IMR-90 (cell line): ENCODE data around the gene SMC4. TPM values are rescaled to one million over a fixed set of nuclear protein-coding genes. Genes with fewer than 3 reads are reported as not detected.

Experiments used
- ATAC-seq: fragments of 200-7000 bp; cut with Tn5 transposase; 2 replicates; pipeline ENCODE4 v1.9.1; 2020; ENCODE audit warnings: low read depth, mild to moderate bottlenecking, moderate library complexity
- BruUV-seq: library from RNA; stranded (reverse); fragments of 400-500 nt; replicated peaks from 2 replicates; lab custom pipeline; 2021; lab: Mats Ljungman, UMichigan
- CTCF ChIA-PET: fragments of 300-600 bp; formaldehyde crosslinking; extraction: SDS; loops from one replicate; lab custom pipeline; 2021; ENCODE audit warnings: antibody characterized with exemption; lab: Yijun Ruan, JAX
- POLR2A ChIA-PET: fragments of 300-600 bp; sonication (Branson Sonifier 250); formaldehyde crosslinking; loops from one replicate; lab custom pipeline; 2022; ENCODE audit warnings: antibody characterized with exemption; ENCODE audit not compliant: unreplicated experiment; lab: Charles Lee
- DNase-seq: peaks from one replicate; pipeline ENCODE4 v3.0.0; 2013
- H2AFZ ChIP-seq: replicated peaks from 2 replicates; pipeline ENCODE3; 2013; ENCODE audit warnings: low read length, mild to moderate bottlenecking; ENCODE audit not compliant: poor library complexity
- H2AK5ac ChIP-seq: 2 replicates; pipeline ENCODE4 v1.6.1; 2013; ENCODE audit warnings: low read depth, low read length, inconsistent platforms
- H2AK9ac ChIP-seq: replicated peaks from 2 replicates; pipeline ENCODE3; 2013; ENCODE audit warnings: mild to moderate bottlenecking, low read depth, low read length, moderate library complexity; ENCODE audit not compliant: poor library complexity
- H2BK120ac ChIP-seq: 2 replicates; pipeline ENCODE4 v1.6.1; 2013; ENCODE audit warnings: low read depth, low read length, inconsistent platforms
- H2BK15ac ChIP-seq: 3 replicates; pipeline ENCODE4 v1.6.1; 2013; ENCODE audit warnings: low read depth, low read length, inconsistent platforms
- H2BK20ac ChIP-seq: 2 replicates; pipeline ENCODE4 v1.6.1; 2013; ENCODE audit warnings: low read depth, mild to moderate bottlenecking, inconsistent platforms, low read length, moderate library complexity
- H2BK5ac ChIP-seq: 2 replicates; pipeline ENCODE4 v1.6.1; 2013; ENCODE audit warnings: mild to moderate bottlenecking, low read depth, low read length, inconsistent platforms; ENCODE audit not compliant: poor library complexity, severe bottlenecking
- H3K14ac ChIP-seq: replicated peaks from 2 replicates; pipeline ENCODE4 v1.6.1; 2013; ENCODE audit warnings: low read depth, low read length, inconsistent platforms
- H3K18ac ChIP-seq: 2 replicates; pipeline ENCODE4 v1.6.1; 2013; ENCODE audit warnings: low read depth, low read length, control low read depth
- H3K23ac ChIP-seq: 2 replicates; pipeline ENCODE4 v1.6.1; 2013; ENCODE audit warnings: low read depth, low read length, inconsistent platforms
- H3K27ac ChIP-seq: 2 replicates; pipeline ENCODE4 v1.5.1; 2013; ENCODE audit warnings: mild to moderate bottlenecking, control low read depth, low read length; ENCODE audit not compliant: insufficient read depth
- H3K27me3 ChIP-seq: 2 replicates; pipeline ENCODE4 v1.6.1; 2013; ENCODE audit warnings: low read length; ENCODE audit not compliant: control insufficient read depth, insufficient read depth
- H3K36me3 ChIP-seq: 2 replicates; pipeline ENCODE4 v1.6.1; 2013; ENCODE audit warnings: low read length, mixed read lengths; ENCODE audit not compliant: control insufficient read depth, insufficient read depth
- H3K4ac ChIP-seq: 2 replicates; pipeline ENCODE4 v1.6.1; 2013; ENCODE audit warnings: low read depth, low read length, inconsistent platforms
- H3K4me1 ChIP-seq: 2 replicates; pipeline ENCODE4 v1.6.1; 2013; ENCODE audit warnings: low read length, mixed read lengths; ENCODE audit not compliant: control insufficient read depth, insufficient read depth
- H3K4me2 ChIP-seq: 2 replicates; pipeline ENCODE4 v1.6.1; 2013; ENCODE audit warnings: low read depth, mild to moderate bottlenecking, control low read depth, low read length, moderate library complexity
- H3K4me3 ChIP-seq: 2 replicates; pipeline ENCODE4 v1.5.1; 2013; ENCODE audit warnings: low read depth, mild to moderate bottlenecking, control low read depth, low read length, moderate library complexity; ENCODE audit not compliant: insufficient read depth
- H3K56ac ChIP-seq: 2 replicates; pipeline ENCODE4 v1.6.1; 2013; ENCODE audit warnings: low read length, inconsistent platforms; ENCODE audit not compliant: insufficient read depth; ENCODE audit errors: extremely low read depth
- H3K79me1 ChIP-seq, 2 experiments: 2 replicates each; pipeline ENCODE4 v1.6.1; 2013; ENCODE audit warnings: low read length in 2 of 2, inconsistent platforms in 1 of 2, low read depth in 1 of 2
- H3K9ac ChIP-seq: 2 replicates; pipeline ENCODE4 v1.6.1; 2013; ENCODE audit warnings: low read depth, low read length, control low read depth
- H3K9me1 ChIP-seq: 2 replicates; pipeline ENCODE4 v1.6.1; 2013; ENCODE audit warnings: low read length, inconsistent platforms; ENCODE audit not compliant: insufficient read depth
- H3K9me3 ChIP-seq: 2 replicates; pipeline ENCODE4 v1.6.1; 2013; ENCODE audit warnings: low read length; ENCODE audit not compliant: control insufficient read depth, insufficient read depth
- H4K20me1 ChIP-seq: 2 replicates; pipeline ENCODE4 v1.6.1; 2013; ENCODE audit warnings: low read length, inconsistent platforms; ENCODE audit not compliant: insufficient read depth
- H4K5ac ChIP-seq: 2 replicates; pipeline ENCODE4 v1.6.1; 2013; ENCODE audit warnings: mild to moderate bottlenecking, low read depth, low read length, control low read depth
- H4K8ac ChIP-seq, 2 experiments: 2 replicates each; pipeline ENCODE4 v1.6.1; 2013; ENCODE audit warnings: low read depth in 2 of 2, low read length in 2 of 2, control low read depth in 1 of 2, inconsistent platforms in 1 of 2
- H4K91ac ChIP-seq: 2 replicates; pipeline ENCODE4 v1.6.1; 2013; ENCODE audit warnings: low read depth, low read length, inconsistent platforms; ENCODE audit not compliant: insufficient read depth
- BHLHE40 ChIP-seq: fragments of 150-350 bp; IDR thresholded peaks from 2 replicates; pipeline ENCODE4 v1.6.1; 2016; ENCODE audit warnings: mild to moderate bottlenecking, low read depth, low read length
- CEBPB ChIP-seq: IDR thresholded peaks from 2 replicates; pipeline ENCODE4 v1.6.1; 2012; ENCODE audit warnings: low read depth, low read length, improper control_type of control experiment
- CHD1 ChIP-seq: IDR thresholded peaks from 2 replicates; pipeline ENCODE4 v1.6.1; 2012; ENCODE audit warnings: low read depth, low read length, improper control_type of control experiment
- FOS ChIP-seq: fragments of 150-350 bp; IDR thresholded peaks from 2 replicates; pipeline ENCODE4 v1.6.1; 2016; ENCODE audit warnings: low read depth, low read length
- MAFK ChIP-seq: IDR thresholded peaks from 2 replicates; pipeline ENCODE4 v1.6.1; 2012; ENCODE audit warnings: low read depth, low read length, improper control_type of control experiment
- NFE2L2 ChIP-seq: fragments of 150-350 bp; IDR thresholded peaks from 2 replicates; pipeline ENCODE4 v1.6.1; 2016; ENCODE audit warnings: low read depth, mild to moderate bottlenecking, low read length
- POLR2A ChIP-seq: IDR thresholded peaks from 2 replicates; pipeline ENCODE4 v1.6.1; 2012; ENCODE audit warnings: mild to moderate bottlenecking, low read depth, low read length
- RAD21 ChIP-seq: IDR thresholded peaks from 2 replicates; pipeline ENCODE4 v1.6.1; 2012; ENCODE audit warnings: low read length, improper control_type of control experiment
- SMC3 ChIP-seq: fragments of 150-350 bp; IDR thresholded peaks from 2 replicates; pipeline ENCODE4 v1.6.1; 2016; ENCODE audit warnings: low read depth, mild to moderate bottlenecking, antibody characterized with exemption, low read length, moderate library complexity
- WGBS, 2 experiments: methylation state at CpG; one replicate each; pipeline versions ENCODE4 v1.1.5 to v1.1.7; 2013; ENCODE audit warnings: missing lambda C conversion rate in 2 of 2; ENCODE audit not compliant: insufficient read length in 1 of 2; ENCODE audit errors: extremely low coverage in 2 of 2; 5-methylcytosine and 5-hydroxymethylcytosine counted together
- dilution Hi-C: fragments of 300-500 bp; cut with HindIII; formaldehyde crosslinking; loops from one replicate; pipeline ENCODE4 v1.14.3; 2018; ENCODE audit warnings: low sequenced_read_pairs; ENCODE audit not compliant: unreplicated experiment
- in situ Hi-C: fragments of 300-500 bp; cut with MboI; formaldehyde crosslinking; loops from 3 replicates; pipeline ENCODE4 v1.14.3; 2019; ENCODE audit warnings: low sequenced_read_pairs, inconsistent platforms, mixed read lengths
- intact Hi-C: fragments of 100-400 bp; cut with micrococcal nuclease; formaldehyde crosslinking; loops from 2 replicates; pipeline ENCODE4 v1.10.0; 2022
- polyA plus RNA-seq, 3 experiments: library from polyadenylated mRNA; depleted of rRNA; stranded (reverse); fragments of >200 nt; gene quantifications; 2 replicates each; pipeline ENCODE4 v1.2.3, GENCODE V29; 2012; ENCODE audit warnings: low replicate concordance in 1 of 3
- total RNA-seq: library from RNA; depleted of rRNA; stranded (reverse); fragments of >200 nt; gene quantifications from 2 replicates; pipeline ENCODE4 v1.2.3, GENCODE V29; 2012
- TF ChIP-seq, protein P1 (sequence below): fragments of 150-350 bp; IDR thresholded peaks from 2 replicates; pipeline ENCODE4 v1.6.1; 2016; ENCODE audit warnings: low read depth, mild to moderate bottlenecking, low read length, moderate library complexity, borderline replicate concordance

Gene SMC4
- total and polyA plus RNA-seq, 2 of the 4 experiments (the other 2 are of a cell fraction): 48.8 to 50.1 TPM

DNA sequence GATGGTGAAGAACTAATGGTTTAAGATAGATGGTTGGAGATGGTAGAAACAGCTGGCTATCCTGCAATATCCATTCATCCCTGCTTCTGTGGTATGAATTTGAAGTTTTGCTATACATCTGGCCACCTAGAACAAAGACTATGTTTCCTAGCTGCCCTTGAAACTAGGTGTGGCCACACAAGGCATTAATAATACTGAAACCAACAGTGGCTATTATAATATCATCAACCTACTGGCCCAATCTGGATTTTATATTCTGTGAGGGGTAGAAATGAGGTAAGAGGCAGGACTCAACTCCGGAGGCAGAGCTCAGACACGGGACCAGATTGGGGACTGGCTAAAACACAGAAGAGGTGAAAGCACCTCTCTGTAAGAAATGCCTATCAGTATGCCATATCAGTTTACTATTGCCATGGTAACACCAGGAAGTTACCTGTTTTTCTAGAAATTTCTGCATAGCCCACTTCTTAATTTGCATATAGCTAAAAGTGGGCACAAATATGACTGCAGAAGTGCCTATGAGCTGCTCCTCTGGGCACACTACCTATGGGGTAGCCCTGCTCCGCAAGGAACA lies 8.8 kb upstream of the SMC4 start:
- H3K79me1 ChIP-seq: peaks cover 25 to 29% of the 10 kb centered on the region in 2 experiments
- BruUV-seq: no TSS peak
- TF ChIP-seq RAD21: no peak
- TF ChIP-seq CEBPB: no peak
- TF ChIP-seq BHLHE40: no peak
- TF ChIP-seq FOS: no peak
- TF ChIP-seq CHD1: no peak
- no peak for TF ChIP-seq NFE2L2
- no peak for TF ChIP-seq POLR2A
- TF ChIP-seq, protein P1, sequence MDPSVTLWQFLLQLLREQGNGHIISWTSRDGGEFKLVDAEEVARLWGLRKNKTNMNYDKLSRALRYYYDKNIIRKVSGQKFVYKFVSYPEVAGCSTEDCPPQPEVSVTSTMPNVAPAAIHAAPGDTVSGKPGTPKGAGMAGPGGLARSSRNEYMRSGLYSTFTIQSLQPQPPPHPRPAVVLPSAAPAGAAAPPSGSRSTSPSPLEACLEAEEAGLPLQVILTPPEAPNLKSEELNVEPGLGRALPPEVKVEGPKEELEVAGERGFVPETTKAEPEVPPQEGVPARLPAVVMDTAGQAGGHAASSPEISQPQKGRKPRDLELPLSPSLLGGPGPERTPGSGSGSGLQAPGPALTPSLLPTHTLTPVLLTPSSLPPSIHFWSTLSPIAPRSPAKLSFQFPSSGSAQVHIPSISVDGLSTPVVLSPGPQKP: no peak
- TF ChIP-seq SMC3: no peak
- no peak for TF ChIP-seq MAFK
- H3K56ac ChIP-seq: no peak overlapping the region
- H3K14ac ChIP-seq: no peak overlapping the region
- no peak overlapping the region for H3K23ac ChIP-seq
- no peaks in the 10 kb centered on the region for H3K9me3 ChIP-seq
- H3K27ac ChIP-seq: no peak overlapping the region
- POLR2A ChIA-PET: no interaction called here
- no peak overlapping the region for H4K8ac ChIP-seq
- no peak overlapping the region for H2AK9ac ChIP-seq
- no peak overlapping the region for H2BK120ac ChIP-seq
- H3K4me1 ChIP-seq: peaks cover 3% of the 10 kb centered on the region; the same call in 1 of the 2 replicates
- no peaks in the 10 kb centered on the region; the same call in 1 of the 2 replicates for H3K9me1 ChIP-seq
- DNase-seq (no peak), ATAC-seq (no peak)
- CTCF ChIA-PET: interaction anchor here (0.8 kb wide), 1 partner anchor 9 kb away, joined by 3 read pairs; no protein-coding TSS in a partner anchor
- in situ Hi-C loops: no loop called here
- dilution Hi-C loops: no loop called here
- no peak overlapping the region for H2BK15ac ChIP-seq
- no peak overlapping the region for H2BK20ac ChIP-seq
- H2AK5ac ChIP-seq: no peak overlapping the region
- no CpG with 5 or more reads among the region's 3 CpGs for WGBS, 2 experiments
- H3K18ac ChIP-seq: no peak overlapping the region
- no peak overlapping the region for H2BK5ac ChIP-seq
- H3K36me3 ChIP-seq: no peaks in the 10 kb centered on the region
- H3K4me3 ChIP-seq: no peak overlapping the region
- H3K4me2 ChIP-seq: no peak overlapping the region
- H4K91ac ChIP-seq: no peak overlapping the region
- no peak overlapping the region for H3K9ac ChIP-seq
- intact Hi-C loops: no loop called here
- H3K27me3 ChIP-seq: no peaks in the 10 kb centered on the region
- no peak overlapping the region for H3K4ac ChIP-seq
- H4K5ac ChIP-seq: no peak overlapping the region
- no peak overlapping the region for H2AFZ ChIP-seq
- no peaks in the 10 kb centered on the region; the same call in 1 of the 2 replicates for H4K20me1 ChIP-seq
